Cardiac fibroblast (primary cell): ENCODE measurements around the gene SLC37A2.
"Not testable (repeated sequence)": the region's sequence is repeated elsewhere in the genome, so short reads cannot be mapped to it uniquely, and the experiment has no call there.

Experiments
- DNase-seq, 2 donors: peaks; one replicate each; pipeline versions ENCODE4 v3.0.0 to v3.0.0-alpha.2; 2010; ENCODE audit warnings: low read depth in 2 of 2
- H3K4me3 ChIP-seq, 2 donors: replicated peaks in 1 of 2; 1 replicate in 1 of 2; 2 replicates in 1 of 2; pipeline ENCODE4 v1.5.1; 2011; ENCODE audit warnings: low read depth in 2 of 2, low read length in 2 of 2, mild to moderate bottlenecking in 2 of 2, moderate library complexity in 1 of 2
- TF ChIP-seq, protein P1 (sequence below): IDR thresholded peaks from one replicate; pipeline ENCODE4 v1.5.1; 2011; ENCODE audit warnings: low read depth, mild to moderate bottlenecking, low read length, inconsistent platforms

SLC37A2 gene

DNA sequence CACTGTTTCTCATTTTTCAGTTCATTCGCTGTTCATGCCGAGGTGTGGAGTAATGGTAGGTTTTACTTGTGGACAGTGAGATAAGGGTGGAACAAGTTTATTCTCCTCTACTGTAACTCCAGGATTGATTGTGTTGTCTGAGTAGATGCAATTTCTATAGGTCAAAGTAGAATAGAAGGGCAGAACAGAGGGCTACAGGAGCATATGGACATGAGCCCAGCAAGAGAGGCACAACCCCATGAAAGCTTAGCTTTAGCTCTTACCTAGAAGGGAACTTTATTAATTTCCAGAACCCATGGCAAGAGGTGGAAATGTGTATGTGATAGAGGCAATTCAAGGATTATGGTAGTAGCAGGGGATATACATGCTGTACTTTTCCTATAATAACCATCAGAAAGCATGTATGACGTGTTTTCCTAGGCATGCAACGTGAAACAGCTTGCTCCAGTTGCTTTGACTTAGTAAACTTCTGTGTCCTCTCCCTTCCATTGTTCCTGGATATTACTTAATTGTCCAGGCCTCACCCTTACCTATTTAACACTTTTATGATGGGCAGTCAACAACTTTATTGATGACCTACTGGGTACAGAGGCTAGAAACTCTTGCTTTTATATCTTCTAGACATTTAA is 13.8 kb upstream of the SLC37A2 start:
- TF ChIP-seq, protein P1, sequence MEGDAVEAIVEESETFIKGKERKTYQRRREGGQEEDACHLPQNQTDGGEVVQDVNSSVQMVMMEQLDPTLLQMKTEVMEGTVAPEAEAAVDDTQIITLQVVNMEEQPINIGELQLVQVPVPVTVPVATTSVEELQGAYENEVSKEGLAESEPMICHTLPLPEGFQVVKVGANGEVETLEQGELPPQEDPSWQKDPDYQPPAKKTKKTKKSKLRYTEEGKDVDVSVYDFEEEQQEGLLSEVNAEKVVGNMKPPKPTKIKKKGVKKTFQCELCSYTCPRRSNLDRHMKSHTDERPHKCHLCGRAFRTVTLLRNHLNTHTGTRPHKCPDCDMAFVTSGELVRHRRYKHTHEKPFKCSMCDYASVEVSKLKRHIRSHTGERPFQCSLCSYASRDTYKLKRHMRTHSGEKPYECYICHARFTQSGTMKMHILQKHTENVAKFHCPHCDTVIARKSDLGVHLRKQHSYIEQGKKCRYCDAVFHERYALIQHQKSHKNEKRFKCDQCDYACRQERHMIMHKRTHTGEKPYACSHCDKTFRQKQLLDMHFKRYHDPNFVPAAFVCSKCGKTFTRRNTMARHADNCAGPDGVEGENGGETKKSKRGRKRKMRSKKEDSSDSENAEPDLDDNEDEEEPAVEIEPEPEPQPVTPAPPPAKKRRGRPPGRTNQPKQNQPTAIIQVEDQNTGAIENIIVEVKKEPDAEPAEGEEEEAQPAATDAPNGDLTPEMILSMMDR = no peak
- DNase-seq = no peak
- H3K4me3 ChIP-seq = no peak overlapping the region

DNA sequence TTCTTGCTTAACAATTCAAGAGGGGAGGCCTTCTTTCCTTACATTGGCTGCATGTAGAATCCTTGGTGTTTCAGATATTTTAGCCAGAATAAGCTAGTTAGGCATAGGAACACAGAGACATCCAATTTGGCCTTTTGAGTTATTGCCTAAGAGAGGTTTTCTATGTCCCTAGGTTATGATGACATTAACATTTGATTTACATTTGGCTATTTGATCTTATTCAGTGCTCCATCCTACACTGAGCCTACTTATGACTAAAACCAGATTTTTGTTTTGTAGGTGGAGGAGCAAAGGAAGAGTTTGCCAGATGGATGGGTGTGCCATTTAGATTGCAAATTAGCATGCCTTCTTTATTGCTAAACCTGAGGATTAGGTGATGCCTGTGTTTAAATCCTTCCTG is 11.1 kb upstream of the SLC37A2 start:
- no peak for DNase-seq
- TF ChIP-seq, protein P1 = no peak
- no peak overlapping the region for H3K4me3 ChIP-seq

DNA sequence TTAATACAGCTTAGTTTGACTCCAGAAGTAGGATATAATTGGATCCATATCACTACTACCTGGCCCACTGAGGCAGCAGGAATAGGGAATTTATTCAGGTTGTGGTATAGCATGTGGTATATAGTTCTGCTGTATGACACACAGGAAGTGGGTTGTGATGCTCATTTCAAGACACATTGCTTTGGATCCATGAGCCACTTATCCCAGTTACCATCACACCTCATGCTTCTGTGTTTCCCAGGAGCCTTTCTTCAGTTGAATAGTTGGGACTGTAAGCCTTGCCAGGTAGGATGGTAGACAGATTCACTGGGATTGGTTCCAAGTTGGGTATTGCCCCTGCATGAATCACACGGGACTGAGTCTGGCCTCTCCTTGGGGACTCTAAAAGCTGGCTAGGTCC is 9.9 kb upstream of the SLC37A2 start:
- peak in 1 of 2 donors; percentile 11 for DNase-seq
- H3K4me3 ChIP-seq = no peak overlapping the region
- TF ChIP-seq, protein P1 = no peak

DNA sequence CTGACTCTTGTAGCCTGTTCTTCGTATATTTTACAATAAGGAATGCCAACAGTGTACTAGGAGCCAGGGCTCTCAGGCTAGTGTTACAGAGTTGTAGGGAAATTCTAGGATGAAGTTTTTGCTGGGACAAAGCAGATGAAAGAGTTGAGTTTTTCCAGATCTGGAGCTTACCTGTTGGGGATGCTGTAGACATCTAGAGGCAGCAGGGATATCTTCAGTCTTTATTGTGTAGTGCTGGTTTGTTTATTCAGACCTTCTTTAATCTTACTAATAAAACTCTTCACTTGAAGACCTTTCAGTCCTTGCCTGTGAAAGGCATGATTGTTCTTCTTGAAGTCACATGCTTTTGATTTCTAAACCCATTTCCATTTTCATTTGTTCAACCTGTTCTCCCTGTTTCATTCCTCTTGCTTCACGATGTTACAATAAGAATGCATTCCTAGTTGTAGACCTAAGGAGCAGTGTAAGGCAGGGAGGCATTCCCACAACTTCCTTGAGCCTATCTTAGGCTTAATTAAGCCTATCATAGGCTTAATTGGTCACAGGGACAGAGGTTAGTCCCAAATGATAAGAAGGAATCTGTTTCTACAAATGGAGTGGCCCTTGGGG is 7.9 kb upstream of the SLC37A2 start:
- no peak overlapping the region for H3K4me3 ChIP-seq
- TF ChIP-seq, protein P1 = no peak
- no peak for DNase-seq

DNA sequence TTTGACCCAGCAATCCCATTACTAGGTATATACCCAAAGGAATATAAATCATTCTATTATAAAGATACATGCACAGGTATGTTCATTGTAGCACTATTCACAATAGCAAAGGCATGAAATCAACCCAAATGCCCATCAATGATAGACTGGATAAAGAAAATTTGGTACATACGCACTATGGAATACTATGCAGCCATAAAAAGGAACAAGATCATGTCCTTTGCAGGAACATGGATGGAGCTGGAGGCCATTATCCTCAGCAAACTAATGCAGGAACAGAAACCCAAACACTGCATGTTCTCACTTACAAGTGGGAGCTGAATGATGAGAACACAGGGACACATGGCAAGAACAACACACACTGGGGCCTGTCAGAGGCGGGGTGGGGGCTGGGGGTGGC is 7.0 kb upstream of the SLC37A2 start:
- H3K4me3 ChIP-seq, DNase-seq: not testable (repeated sequence)

DNA sequence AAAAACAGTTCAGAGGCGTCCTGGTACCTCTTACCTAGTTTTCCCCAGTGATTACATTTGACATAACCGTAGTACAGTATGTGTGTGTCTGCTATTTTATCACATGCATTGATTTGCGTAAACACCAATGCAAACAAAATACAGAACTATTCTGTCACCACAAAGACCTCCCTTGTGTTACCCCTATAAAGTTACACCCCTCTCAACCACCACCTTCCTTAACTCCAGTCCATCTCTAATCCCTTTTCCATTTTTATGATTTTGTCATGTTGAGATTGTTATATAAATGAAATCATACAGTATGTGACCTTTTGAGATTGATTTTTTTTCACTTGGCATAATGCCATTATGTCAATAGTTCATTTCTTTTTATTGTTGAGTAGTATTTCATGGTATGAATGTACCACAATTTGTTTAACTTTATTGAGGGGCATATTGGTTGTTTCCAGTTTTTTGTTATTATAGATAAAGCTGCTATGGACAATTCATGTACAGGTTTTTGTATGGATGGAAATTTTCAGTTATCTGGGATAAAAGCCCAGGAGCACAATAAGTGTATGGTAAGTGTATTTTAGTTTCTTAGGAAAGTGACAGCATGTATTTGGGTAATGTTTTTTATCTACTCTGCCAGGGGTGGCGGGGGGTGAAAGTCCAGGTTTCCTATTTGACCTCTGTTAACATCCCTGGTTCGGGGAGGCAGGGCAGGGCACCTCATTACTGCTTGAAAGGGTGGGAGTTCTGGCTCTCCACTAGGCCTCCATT is 6.0 kb upstream of the SLC37A2 start:
- TF ChIP-seq, protein P1 = no peak
- no peak overlapping the region for H3K4me3 ChIP-seq
- DNase-seq = no peak

DNA sequence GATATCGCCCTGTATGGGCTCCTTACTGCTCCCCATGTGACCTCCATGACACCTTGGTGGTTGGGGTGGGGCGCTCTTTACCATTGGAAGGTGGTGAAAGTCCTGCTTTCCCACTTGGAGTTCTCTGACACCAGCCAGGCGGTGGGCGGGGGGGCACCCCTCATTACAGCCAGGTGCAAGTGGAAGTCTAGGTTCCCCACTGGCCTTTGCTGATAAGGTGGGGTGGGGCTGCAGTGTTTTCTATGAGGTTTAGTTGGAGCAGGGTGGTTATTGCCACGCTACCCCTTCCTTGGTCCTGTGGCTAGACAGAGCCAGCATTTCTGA is 5.5 kb upstream of the SLC37A2 start:
- TF ChIP-seq, protein P1 = no peak
- DNase-seq = no peak
- H3K4me3 ChIP-seq = no peak overlapping the region
